Neuronal stem cell (in vitro differentiated cells): ENCODE measurements around the gene DAPK1.

Experiments used
- DNase-seq: peaks from one replicate; pipeline ENCODE4 v3.0.0-alpha.2; 2013; ENCODE audit warnings: low spot score
- H2AFZ ChIP-seq: one replicate; pipeline ENCODE4 v1.6.1; 2013; ENCODE audit warnings: mild to moderate bottlenecking, low read length, inconsistent platforms
- H2AK5ac ChIP-seq: 2 replicates; pipeline ENCODE4 v1.6.1; 2013; ENCODE audit warnings: low read depth, mild to moderate bottlenecking, inconsistent platforms, low read length, moderate library complexity, mixed read lengths
- H2BK120ac ChIP-seq: 2 replicates; pipeline ENCODE4 v1.6.1; 2013; ENCODE audit warnings: low read depth, mild to moderate bottlenecking, inconsistent platforms, low read length, moderate library complexity, mixed read lengths
- H2BK12ac ChIP-seq: one replicate; pipeline ENCODE4 v1.6.1; 2013; ENCODE audit warnings: low read length, inconsistent platforms
- H2BK15ac ChIP-seq: 2 replicates; pipeline ENCODE4 v1.6.1; 2013; ENCODE audit warnings: mild to moderate bottlenecking, low read length, inconsistent platforms, mixed read lengths
- H2BK5ac ChIP-seq: one replicate; pipeline ENCODE4 v1.6.1; 2013; ENCODE audit warnings: inconsistent platforms, mild to moderate bottlenecking, low read length, moderate library complexity
- H3K14ac ChIP-seq: one replicate; pipeline ENCODE4 v1.6.1; 2013; ENCODE audit warnings: low read length, inconsistent platforms
- H3K18ac ChIP-seq: 2 replicates; pipeline ENCODE4 v1.6.1; 2013; ENCODE audit warnings: low read length, inconsistent platforms
- H3K23ac ChIP-seq: 2 replicates; pipeline ENCODE4 v1.6.1; 2013; ENCODE audit warnings: low read depth, mild to moderate bottlenecking, mixed read lengths, low read length, inconsistent platforms; ENCODE audit not compliant: poor library complexity
- H3K27ac ChIP-seq: replicated peaks from 3 replicates; pipeline ENCODE4 v1.5.1; 2013; ENCODE audit warnings: low read length, inconsistent platforms
- H3K27me3 ChIP-seq, 3 experiments: 2 replicates each; pipeline ENCODE4 v1.6.1; 2013; ENCODE audit warnings: low read length in 3 of 3, mild to moderate bottlenecking in 2 of 3, inconsistent platforms in 1 of 3, low read depth in 1 of 3, mixed read lengths in 1 of 3, moderate library complexity in 1 of 3; ENCODE audit not compliant: control insufficient read depth in 3 of 3, insufficient read depth in 3 of 3
- H3K36me3 ChIP-seq, 2 donors: replicated peaks in 1 of 2; 2 replicates each; pipeline ENCODE4 v1.6.1; 2013; ENCODE audit warnings: low read length in 2 of 2; ENCODE audit not compliant: control insufficient read depth in 2 of 2, insufficient read depth in 2 of 2
- H3K4ac ChIP-seq: 2 replicates; pipeline ENCODE4 v1.6.1; 2013; ENCODE audit warnings: inconsistent platforms, mild to moderate bottlenecking, low read length, moderate library complexity
- H3K4me1 ChIP-seq, 2 donors: 1 replicate in 1 of 2; 2 replicates in 1 of 2; pipeline ENCODE4 v1.6.1; 2013; ENCODE audit warnings: low read length in 2 of 2, low read depth in 1 of 2; ENCODE audit not compliant: control insufficient read depth in 2 of 2, insufficient read depth in 1 of 2
- H3K4me2 ChIP-seq: one replicate; pipeline ENCODE4 v1.6.1; 2013; ENCODE audit warnings: mild to moderate bottlenecking, low read length, inconsistent platforms; ENCODE audit not compliant: insufficient read depth, poor library complexity, severe bottlenecking
- H3K4me3 ChIP-seq, 2 donors: 2 replicates each; pipeline ENCODE4 v1.5.1; 2013; ENCODE audit warnings: low read length in 2 of 2, mild to moderate bottlenecking in 2 of 2, inconsistent platforms in 1 of 2, moderate library complexity in 1 of 2
- H3K79me1 ChIP-seq: one replicate; pipeline ENCODE4 v1.6.1; 2013; ENCODE audit warnings: low read depth, mild to moderate bottlenecking, inconsistent platforms, low read length, moderate library complexity
- H3K9ac ChIP-seq: one replicate; pipeline ENCODE4 v1.6.1; 2013; ENCODE audit warnings: mild to moderate bottlenecking, low read depth, low read length, inconsistent platforms; ENCODE audit not compliant: poor library complexity
- H3K9me3 ChIP-seq, 2 donors: replicated peaks in 1 of 2; 2 replicates each; pipeline versions ENCODE3 to v1.6.1; 2013; ENCODE audit warnings: low read length in 2 of 2, mild to moderate bottlenecking in 2 of 2, inconsistent platforms in 1 of 2, low read depth in 1 of 2, mixed read lengths in 1 of 2, moderate library complexity in 1 of 2; ENCODE audit not compliant: control insufficient read depth in 2 of 2, insufficient read depth in 1 of 2
- H4K8ac ChIP-seq: one replicate; pipeline ENCODE4 v1.6.1; 2013; ENCODE audit warnings: low read depth, mild to moderate bottlenecking, inconsistent platforms, low read length, moderate library complexity
- H4K91ac ChIP-seq: one replicate; pipeline ENCODE4 v1.6.1; 2013; ENCODE audit warnings: low read length, low read depth, mild to moderate bottlenecking, inconsistent platforms; ENCODE audit not compliant: poor library complexity
- WGBS, 2 donors: extraction: QIAGEN DNeasy Blood & Tissue Kit; methylation state at CpG; one replicate each; pipeline ENCODE4 v1.1.7; 2013; ENCODE audit warnings: missing lambda C conversion rate in 2 of 2, mixed read lengths in 1 of 2; ENCODE audit not compliant: insufficient read length in 2 of 2, insufficient replicate concordance in 1 of 2; ENCODE audit errors: extremely low coverage in 2 of 2; 5-methylcytosine and 5-hydroxymethylcytosine counted together

Gene DAPK1

GRCh38 chr9:87594194-87594593 lies 96.5 kb downstream of the DAPK1 start:
- DNase-seq: no peak
- H3K4me1 ChIP-seq: peaks cover 0 to 9% of the 10 kb centered on the region in 2 donors
- H3K23ac ChIP-seq: no peak overlapping the region
- peaks cover 6% of the 10 kb centered on the region for H3K79me1 ChIP-seq
- no peak overlapping the region for H4K91ac ChIP-seq
- no peaks in the 10 kb centered on the region for H3K9me3 ChIP-seq
- H3K27me3 ChIP-seq: no peaks in the 10 kb centered on the region
- no peak overlapping the region for H3K14ac ChIP-seq
- H3K4ac ChIP-seq: no peak overlapping the region
- WGBS, 2 donors: no CpG with 5 or more reads among the region's 4 CpGs
- no peak overlapping the region for H3K4me3 ChIP-seq
- H2AFZ ChIP-seq: no peak overlapping the region
- no peak overlapping the region for H2BK15ac ChIP-seq
- H3K36me3 ChIP-seq: no peaks in the 10 kb centered on the region
- no peak overlapping the region for H2BK5ac ChIP-seq
- H2BK120ac ChIP-seq: no peak overlapping the region
- H2BK12ac ChIP-seq: no peak overlapping the region
- H3K27ac ChIP-seq: no peak overlapping the region
- H2AK5ac ChIP-seq: no peak overlapping the region
- no peak overlapping the region for H3K9ac ChIP-seq
- H3K4me2 ChIP-seq: no peak overlapping the region
- no peak overlapping the region for H3K18ac ChIP-seq
- no peak overlapping the region for H4K8ac ChIP-seq

- Histone ChIP-seq H3K27ac (no peak overlapping the region), H4K91ac (no peak overlapping the region), H3K9me3 (no peaks in the 10 kb centered on the region), H3K4me2 (no peak overlapping the region), H4K8ac (no peak overlapping the region), H2BK15ac (no peak overlapping the region), H2AFZ (no peak overlapping the region), H3K27me3 (no peaks in the 10 kb centered on the region), H3K4ac (no peak overlapping the region), H3K79me1 (peaks cover 6% of the 10 kb centered on the region), H3K18ac (no peak overlapping the region), H2BK12ac (no peak overlapping the region), H3K36me3 (no peaks in the 10 kb centered on the region), H2BK5ac (no peak overlapping the region), H2AK5ac (no peak overlapping the region), H3K4me1 (peaks cover 1 to 9% of the 10 kb centered on the region in 2 donors), H3K14ac (no peak overlapping the region), H3K23ac (no peak overlapping the region), H3K9ac (no peak overlapping the region), H2BK120ac (no peak overlapping the region), H3K4me3 (no peak overlapping the region)
- no peak for DNase-seq
Measured at GRCh38 chr9:87594662-87595061, 97.0 kb downstream of the DAPK1 start.

GRCh38 chr9:87595610-87596009 lies 97.9 kb downstream of the DAPK1 start:
- Histone ChIP-seq H3K18ac (no peak overlapping the region), H3K4me1 (peaks cover 6 to 9% of the 10 kb centered on the region in 2 donors), H4K91ac (no peak overlapping the region), H4K8ac (no peak overlapping the region), H3K9ac (no peak overlapping the region), H2BK5ac (no peak overlapping the region), H2BK120ac (no peak overlapping the region), H2BK12ac (no peak overlapping the region), H2AFZ (no peak overlapping the region), H3K23ac (no peak overlapping the region), H3K4me3 (no peak overlapping the region), H2BK15ac (no peak overlapping the region), H3K9me3 (no peaks in the 10 kb centered on the region), H3K36me3 (no peaks in the 10 kb centered on the region), H3K4me2 (no peak overlapping the region), H2AK5ac (no peak overlapping the region), H3K27me3 (no peaks in the 10 kb centered on the region), H3K4ac (no peak overlapping the region), H3K79me1 (peaks cover 6% of the 10 kb centered on the region), H3K27ac (no peak overlapping the region), H3K14ac (no peak overlapping the region)
- DNase-seq: peak; percentile 44
- WGBS, 2 donors: no CpG with 5 or more reads among the region's 12 CpGs

DNA sequence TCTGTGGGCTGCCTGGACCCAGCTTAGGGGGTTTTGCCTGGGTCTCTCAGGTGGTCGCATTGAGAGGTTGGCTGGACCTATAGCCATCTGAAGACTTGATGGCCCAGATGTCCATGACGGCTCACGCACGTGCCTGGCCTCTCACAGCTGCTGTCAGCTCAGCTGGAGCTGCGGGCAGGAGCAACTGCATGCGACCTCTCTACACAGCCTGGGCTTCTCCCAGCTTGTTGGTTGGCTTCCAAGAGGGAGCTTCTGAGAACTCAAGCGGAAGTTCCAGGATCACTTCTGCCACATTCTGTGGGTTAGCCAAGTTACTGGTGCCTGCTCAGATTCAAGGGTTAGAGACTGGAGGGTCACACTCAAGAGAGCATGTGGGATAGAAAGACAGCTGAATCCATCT lies 99.2 kb downstream of the DAPK1 start:
- Histone ChIP-seq H3K23ac (no peak overlapping the region), H2AK5ac (no peak overlapping the region), H3K27ac (no peak overlapping the region), H2BK15ac (no peak overlapping the region), H3K4me2 (no peak overlapping the region), H3K36me3 (no peaks in the 10 kb centered on the region), H4K8ac (no peak overlapping the region), H3K4ac (no peak overlapping the region), H3K9me3 (no peaks in the 10 kb centered on the region), H3K79me1 (peaks cover 6% of the 10 kb centered on the region), H3K9ac (no peak overlapping the region), H3K27me3 (no peaks in the 10 kb centered on the region), H2BK12ac (no peak overlapping the region), H3K18ac (peak overlapping the region; percentile 73), H3K4me1 (peaks cover 6 to 15% of the 10 kb centered on the region in 2 donors), H4K91ac (no peak overlapping the region), H3K14ac (no peak overlapping the region), H2BK120ac (no peak overlapping the region), H2BK5ac (no peak overlapping the region), H2AFZ (no peak overlapping the region), H3K4me3 (no peak overlapping the region)
- no CpG with 5 or more reads among the region's 7 CpGs for WGBS, 2 donors
- no peak for DNase-seq
